Measurements from ENCODE around the gene SLFN12.
A peak's percentile ranks its signal among the peaks of the same experiment; 100 is the strongest.
"Not testable (repeated sequence)": the region's sequence is repeated elsewhere in the genome, so short reads cannot be mapped to it uniquely, and the experiment has no call there.

The SLFN12 gene

DNA sequence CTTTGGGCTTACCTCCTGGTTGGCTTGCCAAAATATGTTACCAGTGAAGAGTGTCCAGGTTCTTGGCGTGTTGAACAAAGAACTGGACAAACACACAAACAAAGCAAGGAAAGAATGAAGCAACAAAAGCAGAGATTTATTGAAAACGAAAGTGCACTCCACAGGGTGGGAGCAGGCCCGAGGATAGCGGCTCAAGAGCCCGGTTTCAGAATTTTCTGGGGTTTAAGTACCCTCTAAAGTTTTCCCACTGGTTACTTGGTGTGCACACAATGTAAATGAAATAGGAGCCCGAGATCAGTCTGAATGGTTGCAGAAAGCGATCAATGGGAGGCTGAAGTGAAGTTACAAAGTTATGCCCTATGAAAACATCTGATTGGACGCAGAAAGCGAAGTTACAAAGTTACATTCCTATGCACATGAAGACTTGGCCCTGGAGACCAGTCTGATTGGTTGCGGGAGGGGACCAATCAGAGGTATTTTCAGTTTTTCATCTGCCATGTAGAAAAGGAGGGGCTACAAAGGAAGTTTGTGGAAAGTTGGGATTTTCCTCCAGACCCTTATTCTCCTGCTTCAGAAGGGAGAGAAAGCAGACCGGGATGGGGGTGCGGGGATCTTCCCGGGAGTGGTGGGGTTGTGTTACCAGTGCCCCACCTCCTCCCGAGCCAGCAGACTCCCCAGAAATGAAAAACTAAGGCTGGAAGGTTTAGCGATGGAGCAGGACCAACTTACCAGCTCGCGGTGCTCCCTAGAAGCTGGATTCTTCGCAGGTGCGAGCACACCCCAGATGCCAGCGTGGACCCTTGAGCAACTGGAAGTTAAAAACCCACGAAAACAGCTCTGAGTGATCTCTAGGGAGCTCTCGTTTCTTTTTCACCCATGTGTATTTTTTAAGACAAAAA, at the start of gene SLFN12:
Gene SLFN12, minus strand, starts transcription at position 325 of the 899 bp plus-strand sequence. CDS start 9,472 bp downstream, outside the sequence.
- peak; percentile 90 for DNase-seq (ENCODE audit: low read depth)

GRCh38 chr17:35479271-35479670, 47.0 kb upstream of the SLFN12 start:
- DNase-seq (ENCODE audit: low read depth), result no peak

- no peak for DNase-seq (ENCODE audit: low read depth)
These were observed 44.9 kb upstream of the SLFN12 start for GRCh38 chr17:35477248-35477647.

- no peak for DNase-seq (ENCODE audit: low read depth)
These were observed 44.1 kb upstream of the SLFN12 start for GRCh38 chr17:35476283-35476820.

DNA sequence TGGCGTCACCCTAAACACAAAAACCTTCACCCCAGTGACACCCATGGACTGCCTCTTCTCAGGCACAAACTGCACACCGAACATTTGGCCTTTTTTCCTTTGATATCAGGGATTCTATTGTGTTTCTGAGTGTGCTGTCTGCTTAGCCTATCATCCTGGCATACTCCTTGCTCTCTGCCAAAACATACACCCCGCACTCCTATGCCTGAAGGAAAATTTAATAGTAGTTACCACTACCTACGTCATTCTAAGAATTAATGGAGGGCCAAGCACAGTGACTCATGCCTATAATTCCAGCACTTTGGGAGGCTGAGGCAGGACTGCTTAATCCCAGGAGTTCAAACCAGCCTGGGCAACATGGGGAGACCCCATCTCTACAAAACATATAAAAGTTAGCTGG, 36.2 kb upstream of the SLFN12 start:
- no peak for DNase-seq (ENCODE audit: low read depth)

DNA sequence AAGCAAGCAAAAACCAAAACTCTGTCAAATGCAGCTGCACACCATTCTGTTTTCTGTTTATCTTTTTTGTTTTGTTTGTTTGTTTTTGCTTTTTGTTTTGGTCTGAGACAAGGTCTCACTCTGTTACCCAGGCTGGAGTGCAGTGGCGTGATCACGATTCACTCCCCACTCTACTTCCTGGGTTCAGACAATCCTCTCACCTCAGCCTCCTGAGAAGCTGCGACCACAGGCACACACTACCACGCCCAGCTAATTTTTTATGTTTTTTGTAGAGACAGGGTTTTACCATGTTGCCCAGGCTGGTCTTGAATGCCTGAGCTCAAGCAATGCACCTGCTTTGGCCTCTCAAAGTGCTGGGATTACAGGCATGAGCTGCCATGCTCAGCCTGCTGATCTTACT, 35.5 kb upstream of the SLFN12 start:
- DNase-seq (ENCODE audit: low read depth), result no peak

- no peak for DNase-seq (ENCODE audit: low read depth)
These were observed 28.1 kb upstream of the SLFN12 start for GRCh38 chr17:35460354-35460851.

DNA sequence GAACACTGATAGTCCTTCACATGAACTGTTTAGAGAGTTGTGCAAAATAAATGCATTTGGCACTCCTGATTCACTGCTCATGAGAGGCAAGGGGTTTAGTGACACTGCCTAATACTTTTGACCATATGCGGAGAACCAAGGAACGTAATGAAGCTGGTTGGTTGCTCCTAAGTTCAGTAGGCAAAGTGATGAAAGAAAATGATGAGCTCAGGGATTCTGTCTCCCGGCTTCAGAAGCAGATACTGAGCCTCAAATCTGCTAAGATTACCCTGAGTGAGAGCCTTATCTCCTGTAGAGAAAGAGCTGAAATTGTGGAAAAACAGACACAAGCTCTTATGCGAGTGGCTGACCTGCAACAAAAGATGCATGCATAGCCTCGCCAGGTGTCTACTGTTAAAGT, 21.7 kb upstream of the SLFN12 start:
- not testable (repeated sequence) for DNase-seq (ENCODE audit: low read depth)

- DNase-seq (ENCODE audit: low read depth), result no peak
These were observed 20.9 kb upstream of the SLFN12 start for GRCh38 chr17:35453171-35453570.

DNA sequence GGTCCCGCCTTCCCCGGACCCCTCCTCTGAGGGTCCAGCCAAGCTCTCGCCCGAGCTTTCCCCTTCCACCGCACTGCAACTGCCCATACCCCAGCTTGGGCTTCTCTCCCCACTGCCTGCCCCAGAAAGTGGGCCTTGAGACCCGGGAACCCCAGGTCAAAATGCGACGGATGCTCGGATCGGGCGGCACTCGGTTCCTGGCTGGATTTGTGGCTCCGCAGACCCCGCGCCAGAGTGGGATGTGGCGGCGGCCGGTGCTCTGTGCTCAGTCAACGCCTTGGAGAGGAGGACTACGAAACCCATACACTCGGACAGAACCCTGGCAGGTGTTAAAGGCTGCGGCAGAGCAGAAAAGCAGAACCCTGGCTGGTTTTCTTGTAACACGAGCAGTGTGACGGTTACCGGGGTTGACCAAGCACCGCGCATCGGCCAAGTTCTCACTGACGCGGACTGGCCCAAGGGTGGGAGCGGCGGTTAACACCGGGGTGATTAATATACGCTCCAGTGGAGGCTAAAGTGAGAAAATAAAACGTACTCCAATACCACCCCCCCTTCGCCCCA, 17.2 kb upstream of the SLFN12 start:
- DNase-seq (ENCODE audit: low read depth), result no peak

DNA sequence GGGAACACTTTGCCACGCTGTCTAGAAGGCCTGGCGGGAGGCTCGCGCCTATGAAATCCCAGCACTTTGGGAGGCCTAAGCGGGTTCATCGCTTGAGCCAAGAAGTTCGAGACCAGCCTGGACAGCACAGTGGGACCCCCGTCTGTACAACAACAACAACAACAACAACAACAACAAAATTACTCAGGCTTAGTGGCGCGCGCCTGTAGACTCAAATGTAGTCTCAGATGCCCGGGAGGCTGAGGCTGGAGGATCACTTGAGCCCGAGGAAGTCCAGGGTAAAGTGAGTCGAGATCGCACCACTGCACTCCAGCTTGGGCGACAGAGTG, 16.6 kb upstream of the SLFN12 start:
- DNase-seq (ENCODE audit: low read depth), result no peak

- no peak for DNase-seq (ENCODE audit: low read depth)
These were observed 16.1 kb upstream of the SLFN12 start, which contains the start of gene SLFN13 for GRCh38 chr17:35448214-35448898. SLFN13 (minus strand) TSS chr17:35448766; CDS start chr17:35445680, 3,086 bp downstream.

GRCh38 chr17:35447499-35447898, 15.2 kb upstream of the SLFN12 start:
- DNase-seq (ENCODE audit: low read depth), result no peak

- no peak for DNase-seq (ENCODE audit: low read depth)
These were observed 6.1 kb upstream of the SLFN12 start for GRCh38 chr17:35438433-35438832.

DNA sequence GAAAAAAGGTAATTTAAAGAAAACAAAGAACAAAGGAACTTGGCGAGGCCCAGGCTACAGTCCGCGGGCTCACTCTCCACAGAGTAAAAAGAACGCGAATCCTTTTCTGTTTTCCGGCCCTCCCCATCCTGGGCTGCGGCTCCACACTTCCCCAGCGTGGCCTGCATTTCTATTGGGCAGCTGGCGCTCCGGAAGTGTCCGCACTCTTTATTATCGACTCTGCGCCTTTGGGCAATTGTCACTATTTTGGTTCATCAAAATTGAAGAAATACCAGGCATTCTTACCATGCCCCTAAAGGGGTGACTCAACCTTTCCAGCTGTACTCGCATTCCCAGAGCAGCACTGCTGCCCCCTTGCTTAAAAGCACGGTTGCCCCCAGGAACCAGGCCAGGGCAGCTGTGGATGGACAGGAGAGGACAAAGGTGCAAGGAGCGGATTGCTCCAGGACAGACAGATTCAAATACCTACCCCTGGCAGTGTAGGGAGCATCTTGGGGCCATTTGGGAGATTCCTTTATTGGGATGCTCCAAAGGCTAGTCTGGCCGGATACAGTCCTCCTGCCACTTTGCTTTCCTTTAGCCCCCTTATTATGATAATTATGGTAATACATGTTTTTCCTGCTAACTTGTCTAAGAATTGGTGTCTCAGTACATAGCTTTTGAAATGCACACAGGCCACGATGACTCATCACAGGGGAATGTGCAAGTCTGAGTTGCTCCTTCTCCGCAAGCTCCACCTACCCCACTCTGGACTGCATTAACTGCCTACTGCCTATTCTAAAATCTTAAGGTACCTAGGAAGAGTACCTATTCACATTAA, 985 bp upstream of the SLFN12 start:
- DNase-seq (ENCODE audit: low read depth), result peak; percentile 99

- DNase-seq (ENCODE audit: low read depth), result no peak
These were observed 2.6 kb downstream of the SLFN12 start for GRCh38 chr17:35429702-35430101.

- no peak for DNase-seq (ENCODE audit: low read depth)
These were observed 4.1 kb downstream of the SLFN12 start for GRCh38 chr17:35428229-35428628.

- no peak for DNase-seq (ENCODE audit: low read depth)
These were observed 8.5 kb downstream of the SLFN12 start for GRCh38 chr17:35423761-35424160.

- DNase-seq (ENCODE audit: low read depth), result not testable (repeated sequence)
These were observed 11.2 kb downstream of the SLFN12 start for GRCh38 chr17:35421069-35421468.

DNA sequence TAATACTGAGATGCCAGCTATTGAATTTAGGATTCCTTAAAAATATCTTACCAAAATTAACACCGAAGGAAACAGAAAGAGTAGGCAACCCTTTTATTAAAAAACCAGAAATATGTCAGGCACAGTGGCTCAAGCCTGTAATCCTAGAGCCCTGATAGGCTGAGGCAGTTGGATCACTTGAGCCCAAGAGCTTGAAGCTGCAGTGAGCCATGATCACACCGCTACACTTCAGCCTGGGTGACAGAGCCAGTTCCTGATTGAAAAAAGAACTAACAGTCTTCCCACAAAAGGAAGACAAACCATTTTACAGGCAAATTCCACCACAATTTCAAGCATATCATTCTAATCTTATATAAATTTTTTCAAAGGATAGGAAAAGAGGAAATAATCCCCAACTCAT, 15.6 kb downstream of the SLFN12 start:
- DNase-seq (ENCODE audit: low read depth), result no peak

- not testable (repeated sequence) for DNase-seq (ENCODE audit: low read depth)
These were observed 17.6 kb downstream of the SLFN12 start for GRCh38 chr17:35414707-35415106.

GRCh38 chr17:35414247-35414646, 18.1 kb downstream of the SLFN12 start:
- no peak for DNase-seq (ENCODE audit: low read depth)
